GM18511 (cell line): Measurements from ENCODE around the gene PRR5.

ENCODE experiments used
- ATAC-seq: cut with Tn5 transposase; IDR thresholded peaks from one replicate; pipeline ENCODE4 v1.9.1; 2021; ENCODE audit warnings: mild to moderate bottlenecking, moderate library complexity; ENCODE audit not compliant: unreplicated experiment

Gene PRR5

DNA sequence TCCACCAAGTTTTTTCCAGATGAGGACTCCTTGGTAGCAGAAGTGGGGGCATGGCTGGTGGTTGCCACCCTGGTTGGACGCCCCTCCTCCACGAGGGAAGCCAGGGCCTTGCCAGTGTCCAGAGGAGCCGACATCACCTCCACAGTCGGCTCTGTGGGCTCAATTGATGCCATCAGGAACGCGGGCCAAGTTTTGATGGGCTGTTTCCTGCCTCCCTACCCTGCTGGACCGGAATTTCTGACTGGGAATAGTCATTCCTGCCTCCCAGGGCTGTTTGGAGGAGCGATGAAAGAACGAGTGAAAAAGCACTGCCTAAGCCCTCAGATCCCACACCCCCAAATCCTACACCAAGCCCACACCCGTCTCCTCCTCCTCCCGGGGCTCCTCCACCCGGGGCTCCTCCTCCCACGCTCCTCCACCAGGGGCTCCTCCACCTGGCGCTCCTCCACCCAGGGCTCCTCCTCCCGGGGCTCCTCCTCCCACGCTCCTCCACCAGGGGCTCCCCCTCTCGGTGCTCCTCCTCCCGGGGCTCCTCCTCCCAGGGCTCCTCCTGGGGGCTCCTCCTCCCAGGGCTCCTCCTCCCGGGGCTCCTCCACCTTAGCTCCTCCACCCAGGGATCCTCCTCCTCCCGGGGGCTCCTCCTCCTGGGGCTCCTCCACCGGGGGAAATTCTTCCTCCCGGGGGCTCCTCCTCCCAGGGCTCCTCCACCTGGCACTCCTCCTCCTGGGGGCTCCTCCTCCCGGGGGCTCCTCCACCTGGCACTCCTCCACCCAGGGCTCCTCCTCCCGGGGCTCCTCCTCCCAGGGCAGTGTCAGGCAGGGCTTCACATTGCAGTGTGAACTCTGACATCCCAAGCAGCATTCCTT is 10.0 kb upstream of the PRR5 start:
- no peak for ATAC-seq

DNA sequence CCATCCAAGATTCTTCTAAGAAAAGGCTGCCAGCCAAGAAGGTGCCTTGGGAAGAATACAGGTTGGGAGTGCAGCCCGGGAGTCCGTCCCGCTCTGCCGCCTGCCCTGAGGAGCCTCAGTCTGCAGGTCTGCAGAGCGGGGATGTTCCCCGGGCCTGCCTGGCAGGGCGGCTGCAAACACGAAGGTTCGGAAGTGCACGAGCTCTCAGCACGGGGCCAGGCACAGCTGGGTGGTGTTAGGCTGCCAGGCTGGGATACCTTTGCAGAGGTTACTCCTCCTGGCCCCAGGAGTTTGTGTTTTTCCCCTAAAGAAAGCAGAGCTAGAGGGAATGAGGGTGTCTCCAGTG is 9.4 kb upstream of the PRR5 start:
- ATAC-seq: no peak

DNA sequence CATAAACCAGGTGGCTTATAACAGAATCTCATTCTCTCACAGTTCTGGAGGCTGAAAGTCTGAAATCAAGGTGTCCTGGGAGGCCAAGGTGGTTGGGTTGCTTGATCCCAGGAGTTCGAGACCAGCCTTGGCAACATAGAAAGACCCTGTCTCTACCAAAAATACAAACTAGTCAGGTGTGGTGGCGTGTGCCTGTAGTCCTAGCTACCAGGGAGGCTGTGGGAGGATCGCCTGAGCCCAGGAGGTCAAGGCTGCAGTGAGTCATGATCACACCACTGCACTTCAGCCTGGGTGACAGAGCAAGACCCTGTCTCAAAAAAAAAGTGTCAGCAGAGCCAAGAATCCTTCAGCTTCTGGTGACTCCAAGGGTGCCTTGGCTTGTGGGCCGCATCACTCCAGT is 8.9 kb upstream of the PRR5 start:
- ATAC-seq: no peak

GRCh38 chr22:44693756-44694155 is 8.2 kb upstream of the PRR5 start:
- no peak for ATAC-seq

DNA sequence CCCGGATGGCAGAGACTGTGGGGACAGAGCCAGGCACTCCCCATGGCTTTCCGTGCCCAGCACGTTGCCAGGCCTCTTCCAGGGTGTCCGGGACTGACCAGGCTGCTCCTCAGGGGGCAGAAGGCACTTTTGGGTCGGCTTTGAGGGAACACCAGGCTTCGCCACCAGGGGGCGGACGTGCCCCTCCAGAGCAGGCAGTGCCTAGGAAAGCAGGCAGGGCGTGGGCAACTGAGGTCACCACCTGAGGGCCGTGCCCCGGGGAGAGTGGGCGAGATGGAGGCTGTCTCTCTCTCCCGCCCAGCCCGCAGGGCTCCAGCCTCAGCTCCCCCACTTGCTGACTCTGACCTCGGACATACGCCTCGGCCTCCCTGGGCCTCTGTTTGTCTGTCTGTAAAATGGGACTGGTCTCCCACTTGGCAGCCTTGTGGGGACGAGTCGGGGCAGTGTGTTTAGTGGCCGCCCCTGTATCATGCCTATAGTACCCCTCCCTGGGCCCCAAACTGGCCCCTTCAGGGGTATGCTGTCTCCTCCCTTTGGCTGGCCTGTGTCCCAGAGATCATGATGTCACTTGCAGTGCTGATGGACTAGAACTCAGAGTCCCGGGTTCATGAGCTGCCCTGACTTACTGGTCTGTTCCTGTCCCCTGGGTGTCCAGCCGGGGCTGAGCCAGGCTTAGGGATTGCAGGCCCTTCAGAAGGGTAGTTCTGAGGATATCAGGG is 4.4 kb upstream of the PRR5 start:
- no peak for ATAC-seq

DNA sequence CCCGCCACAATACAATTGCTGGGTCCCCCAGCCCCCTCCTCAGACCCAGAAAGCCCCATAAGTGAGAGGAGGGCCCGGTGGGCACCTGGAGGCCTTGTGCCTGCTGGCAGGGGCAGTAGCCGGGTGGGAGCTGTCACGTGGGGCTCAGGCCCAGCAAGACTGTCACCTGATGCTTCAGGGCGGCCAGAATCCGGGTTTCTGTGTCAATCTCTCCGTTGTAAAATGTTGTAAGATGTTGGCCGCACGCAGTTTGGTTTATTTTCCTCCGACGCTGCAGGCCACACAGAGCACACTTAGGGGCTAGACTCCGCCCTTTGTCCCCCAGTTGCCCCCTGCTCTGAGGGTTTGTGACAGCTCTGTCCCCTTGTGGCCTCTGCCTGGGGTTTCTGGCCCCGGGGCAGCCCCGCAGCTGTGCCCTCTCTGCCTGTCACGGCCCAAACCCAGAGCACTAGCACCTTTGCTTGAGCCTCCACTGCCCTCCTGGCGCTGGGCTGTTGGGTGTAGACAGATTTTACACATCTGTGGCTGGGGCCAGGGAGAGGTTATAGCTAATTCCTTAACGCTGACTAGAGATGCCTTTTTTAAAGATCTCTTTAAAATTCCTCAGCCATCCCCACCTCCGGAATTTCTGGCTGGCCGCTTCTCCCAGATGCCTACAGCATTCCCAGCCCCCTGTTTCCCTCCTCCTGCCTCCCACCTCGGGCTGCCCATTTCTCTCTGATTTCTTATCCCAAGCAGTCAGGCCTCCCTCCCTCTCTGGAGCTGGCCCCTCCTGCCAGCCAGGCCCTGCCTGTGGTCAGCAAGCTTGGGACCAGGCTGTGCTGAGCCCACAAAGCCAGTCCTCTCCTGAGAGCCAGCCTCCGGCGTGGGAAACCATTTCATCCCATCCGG is 3.2 kb upstream of the PRR5 start:
- no peak for ATAC-seq

DNA sequence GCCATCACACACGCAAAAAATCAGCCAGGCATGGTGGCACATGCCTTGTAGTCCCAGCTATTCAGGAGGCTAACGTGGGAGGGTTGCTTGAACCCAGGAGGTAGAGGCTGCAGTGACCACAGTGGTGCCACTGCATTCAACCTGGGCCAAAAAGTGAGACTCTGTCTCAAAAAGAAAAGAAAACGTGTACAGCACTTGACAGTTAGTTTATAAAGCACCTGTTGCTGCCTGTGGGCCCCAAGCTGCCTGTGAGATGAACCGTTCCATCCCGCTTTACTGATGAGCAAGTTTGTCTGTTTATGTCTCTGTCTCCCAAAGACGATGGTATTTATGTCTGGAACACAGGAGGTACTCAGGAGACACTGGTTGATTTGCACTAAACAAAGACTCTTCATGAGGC is 1.5 kb upstream of the PRR5 start:
- no peak for ATAC-seq

DNA sequence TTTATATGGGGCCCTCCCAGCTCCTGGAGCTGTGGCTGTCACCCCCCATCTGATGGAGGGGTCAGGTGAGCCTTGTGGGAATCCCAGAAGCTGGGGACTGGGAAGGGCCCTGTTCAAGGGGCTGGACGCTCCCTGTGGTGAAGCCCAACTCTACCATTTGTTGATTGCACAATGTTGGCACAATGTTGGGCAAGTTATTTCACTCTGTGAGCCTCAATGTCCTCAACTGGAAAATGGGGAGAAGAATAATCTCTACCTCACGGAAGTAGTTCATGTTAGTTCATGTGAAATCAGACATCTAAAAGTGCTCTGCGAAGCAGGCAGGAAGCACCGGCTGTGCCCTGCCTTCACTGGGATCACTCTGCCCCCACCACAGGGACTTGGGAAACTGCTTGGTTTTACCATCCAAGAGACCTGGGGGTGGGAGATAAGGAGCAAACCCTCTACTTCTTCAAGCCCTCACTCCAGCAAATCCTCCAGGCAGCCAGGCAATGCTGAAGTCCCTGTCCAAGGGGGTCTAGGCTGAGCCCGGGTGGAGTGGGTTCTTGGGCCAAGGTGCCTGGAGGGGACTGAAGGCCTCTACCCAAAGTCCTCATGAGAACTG is 715 bp upstream of the PRR5 start:
- ATAC-seq: no peak

DNA sequence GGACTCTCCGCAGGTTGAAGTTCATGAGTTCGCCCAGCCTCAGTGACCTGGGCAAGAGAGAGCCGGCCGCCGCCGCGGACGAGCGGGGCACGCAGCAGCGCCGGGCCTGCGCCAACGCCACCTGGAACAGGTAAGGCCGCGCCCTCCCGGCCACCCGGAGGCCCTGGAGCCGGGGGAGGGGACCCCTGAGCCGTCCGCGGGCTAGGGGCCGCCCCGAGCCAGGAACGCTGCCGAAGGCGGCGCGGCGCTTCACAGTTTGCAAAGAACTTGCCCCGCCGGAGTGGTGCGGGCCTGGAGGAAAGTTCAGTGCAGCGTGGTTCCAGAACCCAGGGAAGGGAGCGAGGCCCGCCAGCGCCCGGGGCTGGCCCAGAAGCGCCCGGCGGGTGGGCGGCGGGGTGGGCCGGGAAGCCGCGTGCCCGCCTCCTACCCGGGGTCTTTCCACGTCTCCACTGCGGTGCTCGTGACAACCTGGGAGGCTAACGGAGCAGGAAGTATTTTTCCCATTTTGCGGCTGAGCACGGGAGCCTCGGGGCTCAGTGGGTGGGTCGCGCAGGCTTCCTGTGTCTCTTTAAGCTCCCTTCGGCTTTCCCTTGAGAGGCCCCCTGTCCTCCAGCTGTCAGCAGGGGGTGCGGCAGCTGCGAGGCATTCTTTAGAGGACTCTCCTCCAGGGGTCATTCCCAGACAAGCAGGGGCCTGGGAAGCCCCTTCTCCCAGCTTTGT is 635 bp downstream of the PRR5 start:
- ATAC-seq: peak; percentile 41

GRCh38 chr22:44703255-44703870 is 1.4 kb downstream of the PRR5 start:
- ATAC-seq: no peak

DNA sequence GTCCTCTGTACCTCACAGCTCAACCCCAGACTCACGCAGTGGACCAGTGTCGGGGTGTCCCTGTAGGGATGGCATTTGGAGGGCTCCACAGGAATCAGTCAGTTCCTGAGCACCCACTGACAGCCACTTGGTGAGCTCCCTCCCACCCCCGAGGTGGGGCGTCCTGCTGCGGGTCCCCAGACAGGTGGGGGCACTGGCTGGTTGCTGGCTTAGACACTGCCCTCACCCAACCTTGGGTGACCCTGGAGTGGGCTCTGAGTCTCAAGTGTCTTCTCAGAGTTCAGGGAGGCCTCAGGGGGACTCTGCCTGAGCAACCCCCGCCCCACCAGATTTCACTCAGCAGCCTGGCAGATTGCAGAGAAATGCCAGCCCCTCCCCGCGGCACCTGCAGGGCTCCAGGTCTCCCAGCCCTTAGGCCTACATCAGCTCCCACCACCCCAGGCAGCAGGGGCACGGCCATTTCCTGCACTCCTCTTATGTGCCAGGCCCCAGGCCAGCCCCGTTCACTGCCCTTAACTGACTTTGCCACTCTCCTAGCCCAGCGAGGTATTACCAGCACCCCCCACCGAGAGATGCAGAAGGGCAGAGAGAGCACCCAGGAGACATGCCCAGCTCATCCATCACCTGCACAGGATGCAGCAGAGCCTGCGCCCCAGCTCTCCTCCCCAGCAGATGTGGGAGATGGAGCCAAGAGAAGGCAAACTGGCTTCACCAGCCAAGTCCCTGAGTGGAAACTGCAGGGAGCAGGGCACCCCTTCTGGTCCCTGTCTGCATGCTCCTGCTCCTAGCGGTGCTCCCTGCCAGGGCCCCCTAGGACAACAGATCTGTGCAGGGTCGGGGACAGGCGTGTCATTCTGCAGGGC is 2.4 kb downstream of the PRR5 start:
- no peak for ATAC-seq

DNA sequence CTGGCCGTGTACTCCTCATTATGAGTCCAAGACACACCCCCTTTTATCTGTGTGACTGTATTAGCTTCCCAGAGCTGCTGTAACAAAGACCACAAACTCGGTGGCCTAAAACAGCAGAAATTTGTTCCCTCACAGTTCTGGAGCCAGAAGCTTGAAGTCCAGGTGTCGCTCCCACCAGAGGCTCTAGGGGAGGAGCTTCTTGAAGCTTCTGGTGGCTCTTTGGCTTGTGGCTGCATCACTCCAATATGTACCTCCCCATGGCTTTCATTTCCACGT is 3.0 kb downstream of the PRR5 start:
- no peak for ATAC-seq

DNA sequence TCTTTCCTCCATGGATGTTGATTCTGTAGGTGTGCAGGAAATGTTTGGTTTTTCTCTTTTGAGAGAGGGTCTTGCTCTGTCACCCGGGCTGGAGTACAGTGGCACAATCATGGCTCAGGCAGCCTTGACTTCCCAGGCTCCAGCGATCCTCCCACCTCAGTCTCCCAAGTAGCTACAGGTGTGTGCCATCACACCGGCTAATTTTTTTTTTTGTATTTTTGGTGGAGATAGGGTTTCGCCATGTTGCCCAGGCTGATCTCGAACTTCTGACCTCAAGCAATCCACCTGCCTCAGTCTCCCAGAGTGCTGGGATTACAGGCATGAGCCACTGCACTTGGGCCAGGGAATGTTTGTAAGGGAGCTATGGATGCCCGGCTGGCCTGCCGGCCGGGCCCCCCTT is 4.5 kb downstream of the PRR5 start:
- no peak for ATAC-seq

DNA sequence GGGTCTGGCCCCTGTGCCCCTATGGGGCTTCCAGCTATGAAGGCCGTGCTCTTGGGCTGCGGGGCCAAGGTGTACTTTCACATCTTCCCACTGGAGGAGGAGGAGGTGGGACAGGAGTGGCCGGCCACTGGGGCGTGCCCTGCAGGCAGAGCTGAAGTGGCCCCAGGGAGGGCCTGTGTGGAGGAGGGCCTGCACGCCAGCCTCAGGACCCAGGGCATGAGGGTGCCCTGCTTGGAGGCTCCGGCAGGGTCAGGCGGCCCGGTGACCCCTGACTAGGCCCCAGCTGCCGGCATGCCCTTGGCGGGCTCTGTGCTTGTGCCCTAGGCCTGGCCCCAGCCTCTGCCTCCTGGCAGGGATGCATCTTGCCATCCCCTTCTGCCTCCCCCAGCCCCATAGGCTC is 5.2 kb downstream of the PRR5 start:
- ATAC-seq: no peak

DNA sequence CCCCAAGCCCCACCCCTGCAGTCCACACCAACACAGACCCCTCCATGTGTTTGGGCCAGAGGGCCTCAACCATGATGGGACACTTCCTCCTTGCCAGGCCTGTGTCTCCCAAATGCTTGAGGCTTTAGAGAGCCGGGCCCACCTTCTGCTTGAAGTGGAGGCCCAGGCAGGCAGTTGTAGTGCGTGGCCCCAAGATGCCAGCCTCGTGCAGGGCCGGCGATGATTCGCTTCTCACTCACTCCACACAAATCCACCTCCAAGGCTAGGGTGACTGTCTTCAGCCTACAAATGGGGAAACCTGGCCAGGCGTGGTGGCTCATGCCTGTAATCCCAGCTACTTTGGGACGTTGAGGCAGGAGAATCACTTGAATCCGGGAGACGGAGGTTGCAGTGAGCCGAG is 5.7 kb downstream of the PRR5 start:
- no peak for ATAC-seq

- no peak for ATAC-seq
Measured at GRCh38 chr22:44709881-44710392, 7.9 kb downstream of the PRR5 start.

- no peak for ATAC-seq
Measured at GRCh38 chr22:44710474-44711240, 8.7 kb downstream of the PRR5 start.

DNA sequence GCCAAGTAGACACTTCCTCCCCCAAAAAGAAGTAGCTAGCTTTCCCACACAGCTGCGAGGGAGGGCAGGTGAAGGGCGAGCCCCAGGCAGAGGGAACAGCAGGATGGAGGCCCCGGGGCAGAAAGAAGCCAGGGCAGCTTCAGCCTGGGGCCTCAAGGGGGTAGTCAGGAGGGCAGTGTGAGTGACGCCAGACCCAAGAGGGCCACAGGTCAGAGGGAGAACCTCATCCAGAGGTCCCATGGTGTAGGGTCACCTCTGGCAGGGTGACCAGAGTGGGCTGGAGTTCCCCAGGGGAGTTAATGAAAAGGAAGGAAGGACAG is 9.2 kb downstream of the PRR5 start:
- ATAC-seq: no peak
